Endothelial cell of umbilical vein (primary cell): ENCODE measurements around the gene IL6ST. TPM values are rescaled to one million over a fixed set of nuclear protein-coding genes. Genes with fewer than 3 reads are reported as not detected.

Experiments used
- BruUV-seq: library from RNA; stranded (reverse); fragments of 400-500 nt; replicated peaks from 2 replicates; lab custom pipeline; 2021; lab: Mats Ljungman, UMichigan
- CTCF ChIA-PET: fragments of 300-600, 350-600 bp; sonication (Branson Sonifier 250); formaldehyde crosslinking; loops from one replicate; lab custom pipeline; 2021; ENCODE audit warnings: antibody characterized with exemption, inconsistent platforms; lab: Charles Lee
- POLR2A ChIA-PET: fragments of 300-600, 350-600 bp; sonication (Branson Sonifier 250); formaldehyde crosslinking; loops from one replicate; lab custom pipeline; 2021; ENCODE audit warnings: antibody characterized with exemption, inconsistent platforms; lab: Charles Lee
- DNase-seq: peaks from one replicate; pipeline ENCODE4 v3.0.0-alpha.2; 2011; ENCODE audit warnings: low read depth, low spot score
- FAIRE-seq: peaks from 2 replicates; lab custom pipeline; 2011; peaks lifted over from hg19 to GRCh38; lab: Jason Lieb, UNC
- H2AFZ ChIP-seq: 2 replicates; pipeline ENCODE4 v1.6.0; 2012; ENCODE audit warnings: low read depth, low read length, control low read depth, inconsistent platforms
- H3K27ac ChIP-seq: 2 replicates; pipeline ENCODE4 v1.5.1; 2011; ENCODE audit warnings: low read depth, mild to moderate bottlenecking, control low read depth, low read length, moderate library complexity; ENCODE audit not compliant: insufficient read depth
- H3K27me3 ChIP-seq, 2 experiments: 2 replicates each; pipeline versions ENCODE4 v1.6.0 to v1.6.1; 2011; ENCODE audit warnings: low read length in 2 of 2, mixed read lengths in 1 of 2; ENCODE audit not compliant: control insufficient read depth in 2 of 2, insufficient read depth in 2 of 2
- H3K36me3 ChIP-seq, 2 experiments: 2 replicates in 1 of 2; 3 replicates in 1 of 2; pipeline ENCODE4 v1.5.1; 2011; ENCODE audit warnings: low read length in 2 of 2, mild to moderate bottlenecking in 1 of 2, moderate library complexity in 1 of 2; ENCODE audit not compliant: control insufficient read depth in 2 of 2, insufficient read depth in 2 of 2; ENCODE audit errors: extremely low read depth in 1 of 2
- H3K4me1 ChIP-seq: 3 replicates; pipeline ENCODE4 v1.5.1; 2011; ENCODE audit warnings: mild to moderate bottlenecking, low read length; ENCODE audit not compliant: control insufficient read depth, insufficient read depth; ENCODE audit errors: extremely low read depth
- H3K4me2 ChIP-seq: 2 replicates; pipeline ENCODE4 v1.6.1; 2011; ENCODE audit warnings: low read length, control low read depth, mixed read lengths; ENCODE audit not compliant: insufficient read depth
- H3K4me3 ChIP-seq, 3 experiments: fragments of 200-600 bp in 1 of 3; sonication (generic), shearing (Covaris generic) in 1 of 3; replicated peaks in 1 of 3; 2 replicates each; pipeline ENCODE4 v1.5.1; 2011 to 2016; ENCODE audit warnings: control low read depth in 3 of 3, low read length in 3 of 3, mild to moderate bottlenecking in 2 of 3, inconsistent platforms in 1 of 3, low read depth in 1 of 3, moderate library complexity in 1 of 3; ENCODE audit not compliant: insufficient read depth in 1 of 3
- H3K79me2 ChIP-seq: 2 replicates; pipeline ENCODE4 v1.6.0; 2012; ENCODE audit warnings: low read length, inconsistent platforms; ENCODE audit not compliant: control insufficient read depth, insufficient read depth
- H3K9ac ChIP-seq: replicated peaks from 2 replicates; pipeline ENCODE3; 2011; ENCODE audit warnings: low read length, control low read depth; ENCODE audit not compliant: insufficient read depth; ENCODE audit errors: extremely low read depth
- H3K9me1 ChIP-seq: replicated peaks from 3 replicates; pipeline ENCODE4 v1.6.0; 2011; ENCODE audit warnings: mild to moderate bottlenecking, low read length; ENCODE audit not compliant: control insufficient read depth, insufficient read depth; ENCODE audit errors: extremely low read depth
- H3K9me3 ChIP-seq: replicated peaks from 2 replicates; pipeline ENCODE4 v1.5.1; 2012; ENCODE audit warnings: low read length, inconsistent platforms; ENCODE audit not compliant: control insufficient read depth, insufficient read depth
- H4K20me1 ChIP-seq: replicated peaks from 2 replicates; pipeline ENCODE3; 2011; ENCODE audit warnings: mild to moderate bottlenecking, low read length; ENCODE audit not compliant: control insufficient read depth, insufficient read depth; ENCODE audit errors: extremely low read depth
- EZH2 ChIP-seq: IDR thresholded peaks from 2 replicates; pipeline ENCODE4 v1.6.1; 2012; ENCODE audit warnings: borderline replicate concordance, low read depth, mild to moderate bottlenecking, moderate library complexity, low read length, inconsistent platforms; ENCODE audit not compliant: severe bottlenecking
- GATA2 ChIP-seq: IDR thresholded peaks from 2 replicates; pipeline ENCODE4 v1.7.0; 2011; ENCODE audit warnings: low read depth, mild to moderate bottlenecking, moderate library complexity, mixed read lengths, low read length; ENCODE audit not compliant: insufficient read length, insufficient read depth
- POLR2A ChIP-seq: IDR thresholded peaks from 2 replicates; pipeline ENCODE4 v1.6.1; 2012; ENCODE audit warnings: low read depth, mild to moderate bottlenecking, control low read depth, low read length
- POLR2AphosphoS5 ChIP-seq: IDR thresholded peaks from 2 replicates; pipeline ENCODE4 v1.6.1; 2012; ENCODE audit warnings: low read depth, mild to moderate bottlenecking, control low read depth, low read length, moderate library complexity; ENCODE audit not compliant: insufficient read depth
- dilution Hi-C: fragments of 300-500 bp; cut with MboI; formaldehyde crosslinking; loops from one replicate; pipeline ENCODE4 v1.15.0; 2019; ENCODE audit warnings: low sequenced_read_pairs; ENCODE audit not compliant: extremely low pct_ligation_motif_present
- intact Hi-C: fragments of 100-400 bp; cut with micrococcal nuclease; formaldehyde crosslinking; loops from one replicate; pipeline ENCODE4 v1.10.0; 2022
- polyA plus RNA-seq, 4 experiments: library from polyadenylated mRNA; depleted of rRNA in 3 of 4; stranded (reverse) in 3 of 4; unstranded in 1 of 4; fragments of >200 nt; gene quantifications; 2 replicates each; pipeline versions ENCODE4 v1.2.1 to v1.2.3, GENCODE V29; 2011 to 2012; ENCODE audit warnings: missing spikeins in 1 of 4
- total RNA-seq: library from RNA; stranded (reverse); gene quantifications from 2 replicates; pipeline ENCODE4 v1.2.3, GENCODE V29; 2021

Gene IL6ST
- total and polyA plus RNA-seq, 2 donors (not counting 3 experiments of a cell fraction or from before 2014, with no cell fraction given): 135 to 345 TPM

DNA sequence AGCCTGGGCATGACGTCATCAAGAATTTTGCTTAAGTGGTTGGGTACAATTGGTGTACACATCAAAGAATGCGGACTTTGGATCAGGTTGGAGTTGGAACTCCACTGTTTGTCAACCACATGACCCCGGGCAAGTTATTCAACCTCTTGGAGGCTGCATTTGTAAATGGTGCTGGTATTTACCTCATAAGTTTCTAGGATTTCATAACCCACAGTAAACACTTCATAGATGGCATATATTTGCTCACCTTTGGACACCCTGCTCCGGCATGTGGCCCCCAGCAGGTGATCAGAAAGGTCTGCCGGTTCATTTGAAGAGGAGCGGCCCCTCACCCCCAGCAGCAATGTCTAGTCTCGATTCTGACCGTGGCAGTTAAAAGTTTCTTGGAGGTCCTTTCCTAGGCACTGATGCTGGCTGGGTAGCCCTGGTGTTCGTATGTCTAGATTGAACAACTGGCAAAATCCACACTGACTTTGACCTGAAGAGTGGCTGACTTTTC lies 60.6 kb downstream of the IL6ST start:
- Histone ChIP-seq H3K79me2 (no peaks in the 10 kb centered on the region), H3K36me3 (peaks cover 0 to 5% of the 10 kb centered on the region in 2 experiments), H3K27me3 (no peaks in the 10 kb centered on the region), H3K4me2 (no peak overlapping the region), H3K4me3 (no peak overlapping the region), H3K9me3 (no peaks in the 10 kb centered on the region), H3K4me1 (no peaks in the 10 kb centered on the region), H3K27ac (no peak overlapping the region), H2AFZ (no peak overlapping the region), H3K9me1 (no peaks in the 10 kb centered on the region), H4K20me1 (no peaks in the 10 kb centered on the region), H3K9ac (no peak overlapping the region)
- dilution Hi-C loops (no loop called here), intact Hi-C loops (loop anchor here (10.0 kb wide), 1 partner anchor 901 kb away; no protein-coding TSS in a partner anchor)
- POLR2A ChIA-PET: interaction anchor here (1.0 kb wide), 1 partner anchor 189 kb away, joined by 3 read pairs; no protein-coding TSS in a partner anchor
- CTCF ChIA-PET: interaction anchor here (1.5 to 5.2 kb wide), 3 partner anchors 331 to 904 kb away, joined by 3 to 95 read pairs (median 43); no protein-coding TSS in a partner anchor
- no TSS peak for BruUV-seq
- FAIRE-seq (no peak), DNase-seq (no peak)
- TF ChIP-seq POLR2AphosphoS5 (peak; percentile 38), GATA2 (no peak), POLR2A (peak; percentile 60)

DNA sequence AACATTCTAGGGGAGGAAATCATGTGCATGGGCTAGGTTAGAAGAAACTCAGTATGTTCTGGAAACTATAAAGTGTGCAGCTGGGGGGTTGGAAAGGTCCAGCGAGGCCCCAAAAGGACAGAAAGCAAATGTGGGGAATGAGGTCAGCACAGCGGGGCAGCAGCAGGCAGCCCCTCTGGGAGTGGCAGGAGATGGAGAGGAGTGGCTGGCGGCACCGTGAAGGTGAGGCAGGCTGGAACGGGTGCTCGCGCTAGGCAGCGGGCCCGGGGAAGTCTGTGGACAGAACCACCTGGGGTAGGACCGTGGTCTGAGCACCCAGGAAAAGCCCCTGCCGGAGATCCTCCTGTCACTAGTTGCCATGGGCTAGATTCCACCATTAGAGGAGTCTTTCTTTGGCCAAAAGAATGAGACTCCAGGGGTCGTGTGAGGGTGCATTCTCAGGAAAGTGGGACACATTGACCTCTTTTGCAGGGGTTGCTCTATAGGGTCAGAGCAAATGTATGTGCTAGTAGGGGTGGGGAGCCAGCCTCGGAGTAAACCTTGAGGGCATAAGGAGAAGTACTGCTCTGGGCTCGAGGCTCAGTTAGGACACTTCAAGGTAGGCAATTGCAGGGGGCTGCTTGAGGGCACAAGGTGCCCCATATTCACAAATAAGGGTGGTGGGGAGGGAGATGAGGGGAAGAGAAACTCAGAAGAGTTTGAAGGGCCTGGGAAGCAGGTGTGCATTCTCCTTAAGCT lies 61.2 kb downstream of the IL6ST start:
- intact Hi-C loops: loop anchor here (10.0 kb wide), 1 partner anchor 901 kb away; no protein-coding TSS in a partner anchor
- Histone ChIP-seq H3K9ac (no peak overlapping the region), H3K27me3 (no peaks in the 10 kb centered on the region), H3K9me3 (no peaks in the 10 kb centered on the region), H2AFZ (no peak overlapping the region), H3K4me2 (no peak overlapping the region), H3K4me3 (no peak overlapping the region), H3K9me1 (no peaks in the 10 kb centered on the region), H3K79me2 (no peaks in the 10 kb centered on the region), H4K20me1 (no peaks in the 10 kb centered on the region), H3K27ac (no peak overlapping the region), H3K4me1 (no peaks in the 10 kb centered on the region), H3K36me3 (peaks cover 0 to 4% of the 10 kb centered on the region in 2 experiments)
- dilution Hi-C loops: no loop called here
- ChIA-PET CTCF (interaction anchor here (1.7 to 1.8 kb wide), 2 partner anchors 10 to 268 kb away, joined by 8 read pairs; no protein-coding TSS in a partner anchor), POLR2A (no interaction called here)
- no peak for DNase-seq
- no TSS peak for BruUV-seq
- no peak for FAIRE-seq
- TF ChIP-seq POLR2A (peak; percentile 0), EZH2 (no peak), POLR2AphosphoS5 (no peak)
